CD4-positive, alpha-beta T cell (primary cell): Measurements from ENCODE around the gene KHK. TPM values are rescaled to one million over a fixed set of nuclear protein-coding genes. Genes with fewer than 3 reads are reported as not detected.

ENCODE experiments used
- ATAC-seq: fragments of 200-7000 bp; cut with Tn5 transposase; one replicate; pipeline ENCODE4 v1.10.0; 2022; ENCODE audit warnings: mild to moderate bottlenecking; ENCODE audit not compliant: poor library complexity
- CTCF ChIA-PET: fragments of 350-600 bp; sonication (Branson Sonifier 250); formaldehyde crosslinking; loops from one replicate; lab custom pipeline; 2021; ENCODE audit warnings: antibody characterized with exemption, inconsistent platforms; lab: Charles Lee
- POLR2A ChIA-PET: fragments of 350-600 bp; sonication (Branson Sonifier 250); formaldehyde crosslinking; loops from one replicate; lab custom pipeline; 2021; ENCODE audit warnings: antibody characterized with exemption, inconsistent platforms; lab: Charles Lee
- DNase-seq, 14 experiments: peaks; one replicate each; pipeline ENCODE4 v3.0.0-alpha.2; 2013 to 2020; ENCODE audit warnings: mixed read lengths in 2 of 14
- H3K27ac ChIP-seq, 2 donors: one replicate each; pipeline versions ENCODE4 v1.5.1 to v1.7.0; 2013; ENCODE audit warnings: low read length in 2 of 2, low read depth in 1 of 2, mild to moderate bottlenecking in 1 of 2
- H3K27me3 ChIP-seq, 2 experiments: 1 replicate in 1 of 2; 2 replicates in 1 of 2; pipeline versions ENCODE4 v1.6.1 to v1.7.0; 2013; ENCODE audit warnings: low read length in 2 of 2, control low read depth in 1 of 2, mild to moderate bottlenecking in 1 of 2, moderate library complexity in 1 of 2; ENCODE audit not compliant: insufficient read depth in 2 of 2, control insufficient read depth in 1 of 2
- H3K36me3 ChIP-seq: one replicate; pipeline ENCODE4 v1.6.1; 2013; ENCODE audit warnings: low read length, control low read depth; ENCODE audit not compliant: insufficient read depth
- H3K4me1 ChIP-seq: one replicate; pipeline ENCODE4 v1.6.1; 2013; ENCODE audit warnings: low read length, control low read depth; ENCODE audit not compliant: insufficient read depth
- H3K4me3 ChIP-seq: one replicate; pipeline ENCODE4 v1.5.1; 2013; ENCODE audit warnings: mild to moderate bottlenecking, low read length, moderate library complexity
- H3K9me3 ChIP-seq, 2 experiments: 1 replicate in 1 of 2; 2 replicates in 1 of 2; pipeline versions ENCODE4 v1.6.1 to v1.7.0; 2013; ENCODE audit warnings: low read length in 2 of 2, mild to moderate bottlenecking in 2 of 2, control low read depth in 1 of 2, moderate library complexity in 1 of 2; ENCODE audit not compliant: control insufficient read depth in 1 of 2, insufficient read depth in 1 of 2
- H3K27ac Mint-ChIP-seq: one replicate; pipeline ENCODE4 v1.8.0; 2020; ENCODE audit warnings: mixed read lengths
- H3K27me3 Mint-ChIP-seq: one replicate; pipeline ENCODE4 v1.8.0; 2021; ENCODE audit warnings: mixed read lengths
- H3K36me3 Mint-ChIP-seq: one replicate; pipeline ENCODE4 v1.8.0; 2021; ENCODE audit warnings: low read depth, mixed read lengths
- H3K4me1 Mint-ChIP-seq: one replicate; pipeline ENCODE4 v1.8.0; 2021; ENCODE audit warnings: low read depth, mixed read lengths
- H3K4me3 Mint-ChIP-seq: one replicate; pipeline ENCODE4 v1.8.0; 2020; ENCODE audit warnings: mild to moderate bottlenecking, mixed read lengths
- H3K9me3 Mint-ChIP-seq: one replicate; pipeline ENCODE4 v1.8.0; 2020; ENCODE audit warnings: mixed read lengths
- CTCF ChIP-seq: fragments of 200-600 bp; IDR thresholded peaks from one replicate; pipeline ENCODE4 v1.8.0; 2022; ENCODE audit warnings: antibody characterized with exemption, mild to moderate bottlenecking
- intact Hi-C, 2 experiments: fragments of 100-400 bp; cut with DNase I in 1 of 2; cut with micrococcal nuclease in 1 of 2; formaldehyde crosslinking; loops; one replicate each; pipeline versions ENCODE4 v1.15.1 to v1.9.0; 2023 to 2025; cut with DNase I, micrococcal nuclease
- total RNA-seq, 174 experiments: library from RNA in 2 of 174; stranded (reverse) in 2 of 174; gene quantifications; one replicate each; pipeline ENCODE4 v1.2.3 and lab custom pipeline; 2021 to 2026

Gene KHK
- total RNA-seq, 2 experiments from 2014 or later, result 4.7 TPM

GRCh38 chr2:27087823-27088410, 1.3 kb downstream of the KHK start:
- Histone ChIP-seq H3K9me3 (no peaks in the 10 kb centered on the region), H3K4me3 (no peak overlapping the region), H3K4me1 (peaks cover 34% of the 10 kb centered on the region), H3K27ac (no peak overlapping the region), H3K36me3 (no peaks in the 10 kb centered on the region), H3K27me3 (no peaks in the 10 kb centered on the region)
- intact Hi-C loops, result loop anchor here in 1 of 2 experiments (2.0 to 5.0 kb wide), 3 partner anchors 125 to 284 kb away; partner anchors contain the start of genes ATRAID, EIF2B4, SLC5A6 and SNX17
- TF ChIP-seq CTCF, result no peak
- Mint-ChIP-seq H3K36me3 (no peaks in the 10 kb centered on the region), H3K4me1 (peaks cover 25% of the 10 kb centered on the region), H3K27me3 (no peaks in the 10 kb centered on the region), H3K9me3 (no peaks in the 10 kb centered on the region), H3K4me3 (peak overlapping the region; percentile 91), H3K27ac (no peak overlapping the region)
- POLR2A ChIA-PET, result interaction anchor here (1.1 to 10.2 kb wide), 5 partner anchors 18 to 124 kb away, joined by 3 to 161 read pairs (median 12); partner anchors contain the start of genes ABHD1, AGBL5, ATRAID and OST4
- ATAC-seq (no peak), DNase-seq (no peak)
- CTCF ChIA-PET, result interaction anchor here (1.3 to 1.5 kb wide), 2 partner anchors 9 to 16 kb away, joined by 4 to 6 read pairs; partner anchors contain the start of gene OST4

- Mint-ChIP-seq H3K4me3 (peak overlapping the region; percentile 69), H3K36me3 (no peaks in the 10 kb centered on the region), H3K27ac (no peak overlapping the region), H3K27me3 (no peaks in the 10 kb centered on the region), H3K9me3 (no peaks in the 10 kb centered on the region), H3K4me1 (peaks cover 25% of the 10 kb centered on the region)
- no peak for DNase-seq
- POLR2A ChIA-PET, result interaction anchor here (2.8 to 10.2 kb wide), 3 partner anchors 18 to 123 kb away, joined by 12 to 161 read pairs (median 113); partner anchors contain the start of genes AGBL5, ATRAID, OST4 and SLC5A6
- Histone ChIP-seq H3K4me1 (peaks cover 34% of the 10 kb centered on the region), H3K4me3 (no peak overlapping the region), H3K27me3 (no peaks in the 10 kb centered on the region), H3K27ac (no peak overlapping the region), H3K9me3 (no peaks in the 10 kb centered on the region), H3K36me3 (no peaks in the 10 kb centered on the region)
- no peak for TF ChIP-seq CTCF
- no peak for ATAC-seq
- intact Hi-C loops, result loop anchor here in 1 of 2 experiments (5.0 kb wide), 2 partner anchors 126 to 284 kb away; partner anchors contain the start of genes EIF2B4 and SNX17
- CTCF ChIA-PET, result no interaction called here
Observed at GRCh38 chr2:27088634-27089033, 2.1 kb downstream of the KHK start.

- H3K9me3 Mint-ChIP-seq, result no peaks in the 10 kb centered on the region
- POLR2A ChIA-PET, result interaction anchor here (1.0 to 10.2 kb wide), 4 partner anchors 18 to 122 kb away, joined by 3 to 113 read pairs (median 8); partner anchors contain the start of genes AGBL5, ATRAID, OST4 and SLC5A6
- H3K36me3 Mint-ChIP-seq, result no peaks in the 10 kb centered on the region
- ATAC-seq, result no peak
- H3K27me3 Mint-ChIP-seq, result no peaks in the 10 kb centered on the region
- H3K27ac ChIP-seq, result no peak overlapping the region
- peaks cover 34% of the 10 kb centered on the region for H3K4me1 ChIP-seq
- H3K4me1 Mint-ChIP-seq, result peaks cover 25% of the 10 kb centered on the region
- no peaks in the 10 kb centered on the region for H3K36me3 ChIP-seq
- H3K4me3 Mint-ChIP-seq, result peak overlapping the region; percentile 69
- H3K4me3 ChIP-seq, result no peak overlapping the region
- no peaks in the 10 kb centered on the region for H3K9me3 ChIP-seq
- CTCF ChIA-PET, result interaction anchor here (0.7 kb wide), 1 partner anchor 44 kb away, joined by 3 read pairs; no protein-coding TSS in a partner anchor
- intact Hi-C loops, result loop anchor here in 1 of 2 experiments (5.0 kb wide), 2 partner anchors 127 to 283 kb away; partner anchors contain the start of genes EIF2B4 and SNX17
- DNase-seq, result no peak
- H3K27me3 ChIP-seq, result no peaks in the 10 kb centered on the region
- TF ChIP-seq CTCF, result no peak
- H3K27ac Mint-ChIP-seq, result peak overlapping the region; percentile 20
Observed at GRCh38 chr2:27089111-27089954, 2.8 kb downstream of the KHK start.
